Measurements from ENCODE around the gene VPS35L.
"Not testable (repeated sequence)": the region's sequence is repeated elsewhere in the genome, so short reads cannot be mapped to it uniquely, and the experiment has no call there.

VPS35L gene

DNA sequence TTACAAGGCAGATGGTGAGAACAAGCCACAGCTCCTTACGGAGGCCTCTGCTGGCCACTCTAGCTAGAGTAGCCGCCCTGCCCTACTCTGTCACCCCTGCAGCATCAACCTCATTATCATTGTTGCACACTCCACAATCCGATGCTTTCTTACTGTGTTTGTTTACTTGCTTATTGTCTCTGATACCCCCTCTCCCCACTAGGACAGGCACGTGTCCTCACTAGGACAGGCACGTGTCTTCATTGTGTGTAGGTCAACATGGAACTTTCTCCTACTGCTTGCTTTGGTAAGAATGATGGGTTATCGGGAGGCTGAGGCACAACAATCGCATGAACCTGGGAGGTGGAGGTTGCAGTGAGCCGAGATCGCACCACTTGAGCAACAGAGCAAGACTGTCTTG is 98.6 kb downstream of the VPS35L start:
- DNase-seq (ENCODE audit: low spot score), result no peak

DNA sequence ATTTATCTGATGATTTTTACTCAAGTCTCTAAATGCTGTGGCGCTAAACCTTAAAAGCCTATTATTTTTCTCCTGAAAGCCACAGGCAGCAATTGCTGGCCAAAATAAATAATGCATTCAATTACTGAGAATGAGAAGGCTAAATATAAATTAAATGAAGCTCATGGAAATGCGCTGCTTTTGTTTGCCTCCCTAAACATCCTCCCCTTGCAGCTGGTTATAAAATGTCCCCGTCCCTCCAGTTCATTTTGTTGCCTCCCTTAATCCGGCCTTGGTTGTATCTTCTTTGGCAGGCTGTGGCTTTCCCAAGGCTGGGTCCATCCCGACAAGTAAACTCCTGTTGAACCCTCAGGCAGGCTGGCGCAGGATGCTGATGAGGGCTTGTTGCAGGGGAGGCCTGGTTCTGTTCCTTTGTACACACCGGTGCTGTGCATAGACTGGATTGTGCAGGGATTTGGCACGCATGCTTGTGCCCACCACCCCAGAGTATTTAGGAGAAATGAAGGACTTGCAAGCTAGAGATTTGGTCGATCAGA is 99.8 kb downstream of the VPS35L start:
- DNase-seq (ENCODE audit: low spot score), result no peak

DNA sequence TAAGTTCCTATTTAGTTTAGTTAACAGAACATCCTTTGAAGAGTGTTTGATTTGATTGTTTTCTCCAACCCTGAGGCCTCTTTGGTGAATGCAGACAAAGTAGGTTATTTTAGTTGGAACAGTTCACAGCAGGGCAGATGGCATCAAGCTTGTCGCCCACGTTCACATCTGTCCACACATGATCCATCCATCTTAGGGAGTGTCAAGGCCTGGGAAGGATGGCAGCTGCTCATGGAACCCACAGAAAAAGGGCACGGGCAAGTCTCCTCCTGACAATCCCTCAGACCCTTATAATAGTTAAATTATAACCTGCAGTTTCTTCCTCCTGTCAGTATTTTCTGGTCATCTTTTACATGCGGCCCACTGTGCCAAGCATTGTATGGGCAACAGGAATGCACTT is 102.3 kb downstream of the VPS35L start:
- DNase-seq (ENCODE audit: low spot score), result no peak

DNA sequence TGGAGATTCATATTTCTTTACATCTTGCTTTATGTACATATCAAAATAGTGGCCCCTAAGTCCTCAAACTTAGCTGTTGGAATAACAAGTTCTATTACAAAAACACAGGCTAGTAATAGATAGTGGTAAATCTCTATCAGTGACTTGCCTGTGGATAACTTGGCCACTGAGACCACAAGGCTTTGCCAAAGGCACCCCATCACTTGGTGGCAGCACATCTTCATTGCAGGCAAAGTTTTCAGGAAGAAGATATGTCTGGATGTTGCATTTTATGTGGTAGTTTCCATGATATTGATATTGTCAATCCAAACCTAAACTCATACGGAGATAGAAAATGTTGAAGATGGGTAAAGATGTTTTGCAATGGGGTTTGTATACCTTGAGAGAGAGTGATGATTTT is 104.1 kb downstream of the VPS35L start:
- peak; percentile 5 for DNase-seq (ENCODE audit: low spot score)

- no peak for DNase-seq (ENCODE audit: low spot score)
These were observed 104.9 kb downstream of the VPS35L start for GRCh38 chr16:19660432-19660831.

DNA sequence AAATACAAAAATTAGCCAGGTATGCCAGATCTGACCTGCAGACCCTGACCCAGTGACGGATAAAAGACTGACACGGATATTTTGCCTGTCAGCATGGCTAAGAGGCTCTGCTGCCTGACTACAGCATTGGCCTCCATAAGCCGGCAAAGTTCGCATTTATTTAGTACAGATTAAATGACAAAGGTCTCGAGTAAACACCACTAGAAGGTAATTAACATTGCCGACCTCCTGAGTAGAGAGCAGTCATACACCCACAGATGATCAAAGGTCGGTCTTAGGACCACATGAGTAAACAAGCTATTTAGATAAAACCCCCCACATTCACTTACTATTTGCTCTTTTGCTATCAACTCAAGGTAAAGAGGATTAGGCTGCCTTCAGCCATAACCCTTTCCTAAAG is 106.8 kb downstream of the VPS35L start:
- DNase-seq (ENCODE audit: low spot score), result no peak

DNA sequence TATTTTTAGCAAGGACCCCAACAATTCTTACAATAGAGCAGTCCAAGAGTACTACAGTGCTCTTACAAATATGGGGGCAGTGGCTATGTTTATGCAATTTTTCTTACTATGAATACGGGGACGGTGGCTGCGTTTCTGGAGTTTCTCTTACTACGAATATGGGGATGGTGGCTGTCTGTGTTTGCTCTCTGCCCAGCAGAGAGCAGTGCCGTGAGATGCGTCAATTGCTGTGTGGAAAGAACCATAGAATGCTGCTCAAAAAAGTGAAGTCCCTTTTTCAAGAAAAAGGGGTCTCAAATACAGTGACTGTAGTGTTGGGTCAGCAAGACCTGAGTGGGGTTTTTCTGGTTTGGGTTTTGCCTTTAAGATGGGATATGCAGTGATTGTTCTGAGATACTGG is 108.7 kb downstream of the VPS35L start:
- DNase-seq (ENCODE audit: low spot score), result no peak

DNA sequence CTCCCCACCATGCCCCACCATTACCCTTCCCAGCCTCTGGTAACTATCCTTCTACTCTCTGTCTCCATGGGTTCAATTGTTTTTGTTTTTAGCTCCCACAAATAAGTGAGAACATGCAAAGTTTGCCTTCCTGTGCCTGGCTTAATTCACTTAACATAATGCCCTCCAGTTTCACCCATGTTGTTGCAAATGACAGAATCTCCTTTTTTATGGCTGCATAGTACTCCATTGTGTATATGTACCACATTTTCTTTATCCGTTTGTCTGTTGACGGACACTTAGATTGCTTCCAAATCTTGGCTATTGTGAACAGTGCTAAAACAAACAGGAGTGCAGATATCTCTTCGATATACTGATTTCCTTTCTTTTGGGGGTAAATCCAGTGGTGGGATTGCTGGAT is 109.8 kb downstream of the VPS35L start:
- DNase-seq (ENCODE audit: low spot score), result not testable (repeated sequence)

GRCh38 chr16:19666477-19666876 is 111.0 kb downstream of the VPS35L start:
- peak; percentile 3 for DNase-seq (ENCODE audit: low spot score)

- no peak for DNase-seq (ENCODE audit: low spot score)
These were observed 116.9 kb downstream of the VPS35L start for GRCh38 chr16:19672378-19672777.

DNA sequence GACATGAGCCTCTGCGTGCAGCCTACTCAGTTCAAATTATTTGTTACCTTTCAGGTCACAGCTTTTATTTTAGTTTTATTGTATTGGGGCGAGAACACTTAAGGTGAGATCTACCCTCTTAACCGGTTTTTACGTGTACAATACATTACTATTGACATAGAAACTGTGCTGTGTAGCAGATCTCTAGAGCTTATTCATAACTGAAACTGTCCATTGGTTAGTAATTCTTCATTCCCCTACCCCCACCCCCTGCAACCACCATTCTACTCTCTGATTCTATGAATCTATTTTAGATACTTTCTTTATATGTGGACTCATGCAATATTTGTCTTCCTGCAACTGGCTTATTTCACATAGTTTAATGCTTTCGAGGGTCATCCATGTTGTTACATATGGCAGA is 119.0 kb downstream of the VPS35L start:
- DNase-seq (ENCODE audit: low spot score), result no peak

DNA sequence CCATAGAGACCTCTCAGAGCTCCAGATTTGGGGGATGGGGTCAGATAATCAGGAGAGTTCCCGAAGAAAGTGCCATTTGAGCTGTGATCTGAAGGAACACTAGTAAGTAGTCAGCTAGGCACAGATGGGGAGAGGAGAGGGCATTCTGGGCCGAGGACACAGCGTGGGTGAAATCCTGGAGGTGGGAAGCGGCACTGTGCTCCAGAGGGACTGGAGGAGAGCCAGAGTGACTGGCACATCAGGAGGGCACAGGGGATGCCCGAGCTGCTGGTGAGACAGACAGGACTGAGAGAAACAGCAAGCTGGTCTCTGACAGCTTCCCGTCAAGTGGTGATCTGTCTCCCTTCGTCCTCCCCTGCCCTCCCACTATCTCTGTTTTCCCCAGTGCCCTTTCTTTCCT is 121.9 kb downstream of the VPS35L start:
- DNase-seq (ENCODE audit: low spot score), result no peak

DNA sequence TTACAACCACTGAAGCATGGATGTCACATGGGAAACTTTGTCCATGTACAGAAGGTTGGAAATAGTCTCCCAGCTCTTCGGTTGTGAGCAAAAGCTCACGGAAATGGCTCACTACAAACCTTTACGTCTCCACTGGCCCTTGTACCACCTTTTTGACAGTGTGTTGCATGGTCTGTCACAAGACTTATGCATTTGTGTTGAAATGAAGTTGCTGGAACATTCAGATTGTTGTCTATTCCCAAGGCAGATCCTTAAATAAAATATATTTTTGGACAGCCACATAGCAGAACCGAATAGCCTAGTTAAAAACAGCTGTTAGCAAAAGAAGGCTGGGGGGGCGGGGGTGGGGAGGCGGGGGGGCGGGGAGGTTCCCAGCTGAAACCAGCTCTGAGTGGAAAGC is 123.3 kb downstream of the VPS35L start:
- DNase-seq (ENCODE audit: low spot score), result no peak

GRCh38 chr16:19679281-19679680 is 123.8 kb downstream of the VPS35L start:
- DNase-seq (ENCODE audit: low spot score), result not testable (repeated sequence)

- no peak for DNase-seq (ENCODE audit: low spot score)
These were observed 125.4 kb downstream of the VPS35L start for GRCh38 chr16:19680881-19681340.

DNA sequence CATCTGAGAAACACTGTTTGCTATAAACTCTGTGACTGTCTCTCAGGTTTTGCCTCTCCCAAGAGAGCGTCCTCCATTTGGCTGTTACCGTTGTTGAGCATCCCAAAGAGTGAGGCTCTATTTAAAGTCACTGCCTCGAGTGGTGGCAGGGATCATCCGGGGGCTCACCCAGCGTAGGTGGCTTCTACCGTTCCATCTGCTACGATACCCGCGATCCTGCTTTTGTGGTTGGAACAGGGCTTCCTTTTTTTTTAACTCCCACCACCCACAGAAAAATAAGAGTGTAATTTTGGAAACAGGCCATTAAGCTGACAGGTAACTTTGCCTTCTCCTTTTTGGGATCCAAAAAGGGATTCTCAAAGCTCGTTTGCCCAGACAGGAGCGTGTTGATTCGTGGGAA is 126.1 kb downstream of the VPS35L start:
- DNase-seq (ENCODE audit: low spot score), result no peak

DNA sequence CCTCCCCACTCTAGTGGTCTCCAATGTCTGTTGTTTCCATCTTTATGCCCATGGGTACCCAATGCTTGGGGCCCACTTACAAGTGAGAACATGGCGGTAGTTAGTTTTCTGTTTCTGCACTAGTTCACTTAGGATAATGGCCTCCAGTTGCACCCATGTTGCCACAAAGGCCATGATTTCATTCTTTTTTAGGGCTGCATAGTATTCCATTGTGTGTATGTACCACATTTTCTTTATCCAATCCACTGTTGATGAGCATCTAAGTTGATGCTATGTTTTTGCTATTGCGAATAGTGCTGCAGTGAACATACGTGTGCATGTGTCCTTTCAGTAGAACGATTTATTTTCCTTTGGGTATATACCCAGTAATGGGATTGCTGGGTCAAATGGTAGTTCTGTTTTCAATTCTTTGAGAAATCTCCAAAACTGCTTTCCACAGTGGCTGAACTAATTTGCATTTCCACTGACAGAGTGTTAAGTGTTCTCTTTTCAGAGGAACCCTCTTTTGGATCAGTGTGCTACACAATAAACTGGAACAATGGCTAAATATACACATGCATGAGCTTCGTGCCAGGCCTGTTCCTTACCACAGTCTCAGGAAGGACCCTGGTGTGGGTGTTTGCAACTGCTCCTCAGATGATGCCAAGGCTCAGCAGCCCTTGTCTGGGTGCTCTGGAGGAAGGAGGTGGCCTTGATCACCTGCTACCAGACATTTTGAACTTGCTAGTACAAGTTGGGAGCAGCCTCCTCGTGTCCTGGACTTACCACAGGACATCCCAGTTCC is 128.1 kb downstream of the VPS35L start:
- no peak for DNase-seq (ENCODE audit: low spot score)

DNA sequence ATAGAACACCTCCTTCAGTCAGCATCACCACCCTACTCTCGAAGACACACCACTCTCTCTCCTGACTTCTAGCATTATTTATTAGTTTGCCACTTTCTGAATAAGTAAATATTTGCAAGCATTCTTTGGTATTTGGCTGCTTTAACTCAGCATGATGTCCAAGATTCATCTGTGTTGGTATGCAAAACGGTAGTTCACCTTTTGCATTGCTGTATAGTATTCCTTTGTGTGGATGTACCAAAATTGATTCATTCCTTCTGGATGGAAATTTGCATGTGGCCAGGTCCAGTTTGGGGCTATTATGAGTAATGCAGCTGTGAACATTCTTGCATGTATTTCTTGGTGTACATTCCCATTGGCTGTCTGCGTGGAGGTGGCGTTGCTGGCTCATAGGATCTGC is 129.7 kb downstream of the VPS35L start:
- DNase-seq (ENCODE audit: low spot score), result no peak

DNA sequence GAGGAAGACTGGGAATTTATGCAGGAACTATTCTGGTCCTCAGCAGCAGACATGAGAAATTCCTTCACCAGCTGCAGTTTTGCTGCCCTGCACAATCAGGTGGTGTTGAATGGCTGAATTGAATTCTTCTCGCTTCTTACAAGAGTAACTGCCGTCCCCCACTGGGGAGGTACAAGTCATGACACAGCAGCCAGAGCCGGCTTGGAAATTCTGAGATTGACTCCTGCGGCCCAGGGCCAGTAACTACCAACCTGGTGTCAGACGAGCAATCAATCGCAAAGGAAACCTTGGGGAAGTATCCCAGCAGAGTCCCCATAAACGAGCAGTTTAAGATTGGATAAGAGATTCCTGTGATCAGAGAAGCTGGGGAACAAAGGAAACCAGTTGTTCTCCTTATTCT is 131.8 kb downstream of the VPS35L start:
- no peak for DNase-seq (ENCODE audit: low spot score)

DNA sequence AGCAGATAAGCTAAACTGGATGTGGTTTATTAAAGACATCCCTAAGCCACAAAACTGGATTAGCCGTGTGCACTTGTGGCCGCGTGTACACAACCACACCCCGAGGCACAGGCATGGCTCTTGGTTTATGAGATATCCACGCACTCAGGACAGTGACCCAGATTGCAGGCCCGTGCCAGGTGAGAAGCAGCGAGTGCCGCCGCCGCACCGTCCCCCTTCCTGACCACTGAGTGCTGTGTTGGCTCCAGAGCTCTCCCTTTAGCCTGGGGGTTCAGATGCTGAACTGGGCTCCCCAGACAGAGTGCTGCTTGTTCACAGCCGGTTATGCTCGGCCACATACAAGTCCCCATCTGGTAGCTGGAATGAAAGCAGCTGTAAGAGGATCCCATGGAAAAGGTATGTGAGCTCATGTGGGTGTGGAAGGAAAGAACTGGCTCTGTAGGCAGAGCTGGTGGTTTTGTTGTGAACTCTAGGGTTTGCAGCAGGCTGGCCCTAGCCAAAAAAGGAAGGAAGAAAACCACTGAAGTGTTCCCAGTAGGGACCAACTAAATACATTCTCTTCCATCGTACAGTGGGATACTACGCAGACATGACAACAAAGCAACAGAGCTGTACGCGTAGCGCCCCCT is 133.0 kb downstream of the VPS35L start:
- DNase-seq (ENCODE audit: low spot score), result no peak

DNA sequence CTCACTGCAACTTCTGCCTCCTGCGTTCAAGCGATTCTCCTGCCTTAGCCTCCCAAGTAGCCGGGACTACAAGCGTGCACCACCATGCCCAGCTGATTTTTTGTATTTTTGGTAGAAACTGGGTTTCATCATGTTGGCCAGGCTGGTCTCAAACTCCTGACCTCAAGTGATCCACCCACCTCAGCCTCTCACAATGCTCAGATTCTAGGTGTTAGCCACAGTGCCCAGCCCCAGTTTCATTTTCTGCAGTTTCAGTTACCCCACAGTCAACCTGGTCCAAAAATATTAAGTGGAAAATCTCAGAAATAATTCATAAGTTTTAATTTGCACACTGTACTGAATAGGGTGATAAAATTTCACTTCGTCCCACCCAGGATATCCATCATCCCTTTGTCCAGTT is 133.8 kb downstream of the VPS35L start:
- no peak for DNase-seq (ENCODE audit: low spot score)

DNA sequence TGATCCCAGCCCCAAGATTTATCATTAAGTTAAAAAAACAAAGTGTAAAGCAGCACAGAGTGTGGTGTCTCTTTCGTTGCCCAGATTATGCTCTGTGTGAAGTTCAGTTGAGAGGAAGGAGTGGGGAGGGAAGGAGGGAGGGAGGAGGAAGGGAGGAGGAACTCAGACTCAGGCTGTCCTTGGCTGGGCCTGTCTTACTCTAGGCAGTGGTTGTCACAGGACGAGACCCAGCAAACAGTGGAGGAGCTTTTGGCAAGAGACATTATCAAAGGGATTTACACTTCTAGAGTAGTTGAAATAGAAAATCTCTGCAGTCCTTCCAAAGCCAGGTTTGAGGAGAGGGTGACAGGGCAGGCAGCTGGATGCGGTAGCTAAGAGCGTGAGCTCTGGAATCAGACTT is 134.7 kb downstream of the VPS35L start:
- DNase-seq (ENCODE audit: low spot score), result no peak

- DNase-seq (ENCODE audit: low spot score), result peak; percentile 78
These were observed 135.7 kb downstream of the VPS35L start for GRCh38 chr16:19691161-19691711.

All from cerebellar cortex (tissue), 1 donor.